K562 (cell line): Measurements from ENCODE around the gene CDR2L. TPM values are rescaled to one million over a fixed set of nuclear protein-coding genes. Genes with fewer than 3 reads are reported as not detected.

Experiments used
- ATAC-seq: fragments of 200-7000 bp; cut with Tn5 transposase; 3 replicates; pipeline ENCODE4 v1.9.1; 2020; ENCODE audit warnings: moderate library complexity
- BruUV-seq: library from RNA; stranded (reverse); fragments of 400-500 nt; replicated peaks from 2 replicates; lab custom pipeline; 2021; lab: Mats Ljungman, UMichigan
- CTCF ChIA-PET: fragments of 300-600 bp; formaldehyde crosslinking; extraction: SDS; loops from one replicate; lab custom pipeline; 2021; ENCODE audit warnings: low intra/inter-chr PET ratio; lab: Yijun Ruan, JAX
- POLR2A ChIA-PET: fragments of 300-600, 350-650 bp; sonication (Branson Sonifier 250); formaldehyde crosslinking; extraction: SDS; loops from one replicate; lab custom pipeline; 2021; ENCODE audit warnings: antibody characterized with exemption, inconsistent platforms; lab: Yijun Ruan, JAX
- DNase-seq, 4 experiments: peaks; one replicate each; pipeline versions ENCODE4 v3.0.0 to v3.0.0-alpha.2; 2011 to 2018; ENCODE audit warnings: low spot score in 3 of 4, mixed read lengths in 3 of 4; ENCODE audit errors: extremely low read depth in 1 of 4
- FAIRE-seq: peaks from 2 replicates; lab custom pipeline; 2011; peaks lifted over from hg19 to GRCh38; lab: Jason Lieb, UNC
- H2AFZ ChIP-seq: 2 replicates; pipeline ENCODE4 v1.6.0; 2011; ENCODE audit warnings: low read depth, low read length, control low read depth, inconsistent platforms
- H3K27ac ChIP-seq: fragments of 200-600 bp; 3 replicates; pipeline ENCODE4 v1.8.0; 2011; ENCODE audit warnings: low read depth, mild to moderate bottlenecking, control low read depth, inconsistent platforms, low read length, moderate library complexity, mixed read lengths; ENCODE audit errors: extremely low read depth
- H3K27me3 ChIP-seq, 2 experiments: fragments of 300-600 bp in 1 of 2; 2 replicates in 1 of 2; 3 replicates in 1 of 2; pipeline versions ENCODE4 v1.6.0 to v1.8.0; 2011; ENCODE audit warnings: inconsistent platforms in 2 of 2, low read length in 2 of 2, mild to moderate bottlenecking in 1 of 2, mixed read lengths in 1 of 2, moderate library complexity in 1 of 2; ENCODE audit not compliant: control insufficient read depth in 2 of 2, insufficient read depth in 2 of 2
- H3K36me3 ChIP-seq: fragments of 300-600 bp; 3 replicates; pipeline ENCODE4 v1.8.0; 2011; ENCODE audit warnings: mild to moderate bottlenecking, low read length, inconsistent platforms; ENCODE audit not compliant: control insufficient read depth, insufficient read depth
- H3K4me1 ChIP-seq, 2 experiments: fragments of 200-600 bp in 1 of 2; replicated peaks in 1 of 2; 2 replicates in 1 of 2; 3 replicates in 1 of 2; pipeline versions ENCODE4 v1.5.1 to v1.8.0; 2011; ENCODE audit warnings: inconsistent platforms in 2 of 2, low read length in 2 of 2, mild to moderate bottlenecking in 1 of 2, mixed read lengths in 1 of 2, moderate library complexity in 1 of 2; ENCODE audit not compliant: control insufficient read depth in 2 of 2, insufficient read depth in 2 of 2
- H3K4me2 ChIP-seq: 2 replicates; pipeline ENCODE4 v1.6.1; 2011; ENCODE audit warnings: low read length, control low read depth, inconsistent platforms, mixed read lengths; ENCODE audit not compliant: insufficient read depth
- H3K4me3 ChIP-seq: fragments of 200-600 bp; sonication (generic), shearing (Covaris generic); 2 replicates; pipeline ENCODE4 v1.5.1; 2016; ENCODE audit warnings: control low read depth, inconsistent platforms
- H3K79me2 ChIP-seq: fragments of 200-600 bp; 3 replicates; pipeline ENCODE4 v1.8.0; 2011; ENCODE audit warnings: low read length, inconsistent platforms; ENCODE audit not compliant: control insufficient read depth, insufficient read depth
- H3K9ac ChIP-seq, 2 experiments: 2 replicates each; pipeline versions ENCODE4 v1.6.0 to v1.6.1; 2011; ENCODE audit warnings: low read depth in 2 of 2, low read length in 2 of 2, control low read depth in 1 of 2, inconsistent platforms in 1 of 2, mild to moderate bottlenecking in 1 of 2, mixed read lengths in 1 of 2; ENCODE audit not compliant: insufficient read depth in 1 of 2
- H3K9me1 ChIP-seq: one replicate; pipeline ENCODE4 v1.6.0; 2011; ENCODE audit warnings: inconsistent platforms, mild to moderate bottlenecking, low read length, moderate library complexity; ENCODE audit not compliant: control insufficient read depth, insufficient read depth
- H3K9me3 ChIP-seq: replicated peaks from 2 replicates; pipeline ENCODE4 v1.5.1; 2011; ENCODE audit warnings: low read depth, low read length, inconsistent platforms; ENCODE audit not compliant: control insufficient read depth, insufficient read depth
- H4K20me1 ChIP-seq: replicated peaks from 2 replicates; pipeline ENCODE4 v1.6.1; 2011; ENCODE audit warnings: low read length, inconsistent platforms, mixed read lengths; ENCODE audit not compliant: control insufficient read depth, insufficient read depth
- CHCHD3 ChIP-seq: fragments of 250-450 bp; sonication (Bioruptor Pico); IDR thresholded peaks from 2 replicates; pipeline ENCODE4 v2.1.2; 2022; ENCODE audit warnings: mild to moderate bottlenecking
- ERF ChIP-seq: fragments of 450-650 bp; formaldehyde crosslinking; IDR thresholded peaks from 2 replicates; pipeline ENCODE4 v1.4.0; 2020; ENCODE audit warnings: mild to moderate bottlenecking, mixed read lengths
- FOXP1 ChIP-seq: sonication (generic); formaldehyde crosslinking; IDR thresholded peaks from 2 replicates; pipeline ENCODE4 v1.8.0; 2022; ENCODE audit warnings: mild to moderate bottlenecking, missing genetic modification reagents
- HNRNPUL1 ChIP-seq: fragments of 200-400 bp; formaldehyde crosslinking; IDR thresholded peaks from 2 replicates; pipeline ENCODE4 v1.6.1; 2017; ENCODE audit warnings: low read length
- JUN ChIP-seq, 2 experiments: sonication (generic) in 1 of 2; formaldehyde crosslinking in 1 of 2; IDR thresholded peaks; 2 replicates each; pipeline versions ENCODE4 v1.6.1 to v1.8.0; 2012 to 2022; ENCODE audit warnings: borderline replicate concordance in 2 of 2, mild to moderate bottlenecking in 2 of 2, improper control_type of control experiment in 1 of 2, low read depth in 1 of 2, low read length in 1 of 2, missing genetic modification reagents in 1 of 2
- KDM5B ChIP-seq: fragments of 200-600 bp; sonication (generic); IDR thresholded peaks from 2 replicates; pipeline ENCODE4 v1.6.1; 2012; ENCODE audit warnings: low read depth, mild to moderate bottlenecking, moderate library complexity, low read length, control low read depth, inconsistent platforms; ENCODE audit not compliant: insufficient replicate concordance
- KLF6 ChIP-seq: fragments of 250-450 bp; sonication (Bioruptor Pico); IDR thresholded peaks from 2 replicates; pipeline ENCODE4 v1.4.0; 2020; ENCODE audit warnings: mild to moderate bottlenecking, moderate library complexity, borderline replicate concordance
- LARP7 ChIP-seq: fragments of 450-650 bp; IDR thresholded peaks from 2 replicates; pipeline ENCODE4 v1.6.1; 2016
- MAFK ChIP-seq: IDR thresholded peaks from 2 replicates; pipeline ENCODE4 v1.6.1; 2011; ENCODE audit warnings: low read length, improper control_type of control experiment
- MCM3 ChIP-seq: fragments of 450-650 bp; IDR thresholded peaks from 2 replicates; pipeline ENCODE4 v1.6.1; 2016
- NR1H2 ChIP-seq: sonication (generic); formaldehyde crosslinking; IDR thresholded peaks from 2 replicates; pipeline ENCODE4 v1.4.0; 2020; ENCODE audit warnings: mild to moderate bottlenecking, missing genetic modification reagents
- POLR3A ChIP-seq: IDR thresholded peaks from 2 replicates; pipeline ENCODE4 v1.6.1; 2011; ENCODE audit warnings: borderline replicate concordance, mild to moderate bottlenecking, moderate library complexity; ENCODE audit not compliant: insufficient read length, insufficient read depth; ENCODE audit errors: extremely low read depth
- RBM15 ChIP-seq: fragments of 200-400 bp; formaldehyde crosslinking; IDR thresholded peaks from 2 replicates; pipeline ENCODE4 v1.6.1; 2018; ENCODE audit warnings: mild to moderate bottlenecking, low read length, moderate library complexity; ENCODE audit not compliant: insufficient read depth
- SMC3 ChIP-seq: conservative IDR thresholded peaks from 2 replicates; pipeline ENCODE4 v1.6.1; 2011; ENCODE audit warnings: low read depth, low read length, improper control_type of control experiment; ENCODE audit not compliant: insufficient read depth
- TAF7 ChIP-seq: fragments of 450-650 bp; IDR thresholded peaks from 2 replicates; pipeline ENCODE4 v1.6.1; 2016; ENCODE audit warnings: missing genetic modification characterization, missing compliant biosample characterization
- ZNF431 ChIP-seq: sonication (generic); formaldehyde crosslinking; IDR thresholded peaks from 2 replicates; pipeline ENCODE4 v1.8.0; 2022; ENCODE audit warnings: mild to moderate bottlenecking, missing genetic modification reagents
- ZNF583 ChIP-seq: fragments of 250-450 bp; sonication (Bioruptor Pico); IDR thresholded peaks from 2 replicates; pipeline ENCODE4 v1.4.0; 2020
- WGBS: fragments of 100-300 bp; shearing (Covaris generic); methylation state at CpG from one replicate; pipeline ENCODE4 v1.1.6; 2016; ENCODE audit warnings: low coverage, mixed read lengths; ENCODE audit not compliant: insufficient coverage; ENCODE audit errors: missing lambda C conversion rate; 5-methylcytosine and 5-hydroxymethylcytosine counted together
- in situ Hi-C: fragments of 300-500 bp; cut with MboI; formaldehyde crosslinking; loops from 4 replicates; pipeline ENCODE4 v1.15.0; 2018; ENCODE audit warnings: inconsistent platforms, mixed read lengths
- intact Hi-C: fragments of 100-400 bp; cut with micrococcal nuclease; formaldehyde crosslinking; loops from 2 replicates; pipeline ENCODE4 v1.14.2; 2022
- polyA plus RNA-seq, 8 experiments: library from polyadenylated mRNA; depleted of rRNA in 4 of 8; stranded (reverse) in 5 of 8; unstranded in 3 of 8; fragments of >200 nt; fragmentation: Nextera tagmentation in 2 of 8; fragmentation: Illumina TruSeq in 1 of 8; extraction: Ambion mirVana in 2 of 8; extraction: Trizol in 1 of 8; gene quantifications; 2 replicates each; pipeline versions ENCODE4 v1.2.1 to v1.2.3, GENCODE V29; 2011 to 2014; ENCODE audit warnings: inconsistent platforms in 1 of 8, missing spikeins in 1 of 8
- total RNA-seq, 7 experiments: library from RNA; depleted of rRNA in 6 of 7; stranded (reverse); fragments of >200 nt in 6 of 7; fragmentation: Illumina TruSeq in 2 of 7; extraction: Trizol in 2 of 7; gene quantifications; 2 replicates each; pipeline versions ENCODE4 v1.2.1 to v1.2.3, GENCODE V29; 2011 to 2021; ENCODE audit warnings: low replicate concordance in 1 of 7
- TF ChIP-seq, protein P1 (sequence below), 2 experiments: fragments of 250-450 bp in 1 of 2; fragments of 450-650 bp in 1 of 2; sonication (Bioruptor Pico) in 1 of 2; IDR thresholded peaks; 2 replicates each; pipeline versions ENCODE4 v1.6.1 to v1.8.0; 2016 to 2021; ENCODE audit warnings: mild to moderate bottlenecking in 2 of 2, moderate library complexity in 2 of 2, missing compliant biosample characterization in 1 of 2, missing genetic modification characterization in 1 of 2
- TF ChIP-seq, protein P2 (sequence below): fragments of 200-800 bp; sonication (Bioruptor generic); IDR thresholded peaks from 2 replicates; pipeline ENCODE4 v1.6.1; 2017; ENCODE audit warnings: missing genetic modification characterization, missing compliant biosample characterization

The CDR2L gene
- total and polyA plus RNA-seq, 9 of the 15 experiments (the other 6 are each of a cell fraction or from before 2014, with no cell fraction given), result 2.7 to 16.0 (median 7.3) TPM

DNA sequence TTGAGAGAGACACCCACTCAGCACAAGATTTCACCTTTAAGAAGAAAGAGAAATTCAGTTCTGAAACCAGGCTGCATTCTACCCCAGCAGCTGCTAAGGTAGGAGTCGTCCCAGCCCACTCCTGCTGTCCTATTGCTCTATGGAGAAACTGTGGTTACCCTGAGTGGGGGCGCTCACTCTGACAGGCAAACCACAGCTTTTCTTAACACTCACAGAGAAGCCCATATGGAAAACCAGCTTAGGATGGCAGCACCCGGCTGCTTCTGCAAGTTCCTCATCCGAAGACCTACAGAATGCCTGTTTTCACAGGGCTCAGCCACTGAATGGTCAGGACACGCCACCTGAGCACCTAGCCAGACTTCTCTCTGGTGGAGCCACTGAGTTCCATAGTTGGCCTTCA lies 51.8 kb downstream of the CDR2L start (continued):
- TF ChIP-seq ZNF431 (CRISPR knock-in tag) (no peak), POLR3A (no peak)

DNA sequence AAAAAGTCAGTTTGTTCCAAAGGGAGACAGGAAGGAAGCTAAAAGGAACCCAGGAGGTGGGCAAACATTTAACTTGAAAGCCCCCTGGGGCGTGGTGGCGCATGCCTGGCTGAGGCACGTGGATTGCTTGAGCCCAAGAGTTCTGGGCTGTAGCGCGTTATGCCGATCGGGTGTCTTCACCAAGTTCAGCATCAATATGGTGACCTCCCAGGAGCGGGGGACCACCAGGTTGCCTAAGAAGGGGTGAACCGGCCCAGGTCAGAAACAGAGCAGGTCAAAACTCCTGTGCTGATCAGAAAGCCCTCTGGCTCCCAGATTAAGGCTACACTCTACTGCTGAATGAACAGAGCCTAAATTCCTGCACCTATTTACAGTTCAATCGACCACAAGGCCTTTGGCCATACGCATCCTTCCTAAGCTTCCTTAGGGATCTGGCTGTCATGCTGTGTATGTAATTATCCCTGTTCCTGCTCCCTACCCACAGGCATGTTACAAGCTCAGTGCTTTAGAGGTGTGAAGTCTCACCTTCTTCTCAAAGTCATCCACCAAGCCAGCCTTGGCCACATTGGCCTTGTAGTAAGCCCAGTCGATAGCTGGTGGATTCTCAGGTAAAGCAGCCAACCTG lies 54.3 kb downstream of the CDR2L start:
- in situ Hi-C loops, result no loop called here
- intact Hi-C loops, result no loop called here
- no TSS peak for BruUV-seq
- TF ChIP-seq MCM3 (no peak), SMC3 (no peak), TAF7 (tag) (no peak), NR1H2 (CRISPR knock-in tag) (no peak), RBM15 (no peak), MAFK (no peak), KDM5B (no peak), CHCHD3 (no peak), JUN (IDR thresholded peaks at IDR 0.05; ENCODE audit: borderline replicate concordance, low read depth, low read length) (no peak), JUN (CRISPR knock-in tag; IDR thresholded peaks at IDR 0.05; ENCODE audit: borderline replicate concordance) (no peak), HNRNPUL1 (no peak), ZNF583 (no peak), KLF6 (CRISPR knock-in tag) (no peak), FOXP1 (CRISPR knock-in tag) (no peak), LARP7 (no peak), ERF (no peak)
- TF ChIP-seq, protein P1, sequence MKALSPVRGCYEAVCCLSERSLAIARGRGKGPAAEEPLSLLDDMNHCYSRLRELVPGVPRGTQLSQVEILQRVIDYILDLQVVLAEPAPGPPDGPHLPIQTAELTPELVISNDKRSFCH (CRISPR knock-in tag; IDR thresholded peaks at IDR 0.05), result no peak
- TF ChIP-seq, protein P1 (tag; IDR thresholded peaks at IDR 0.05), result no peak
- TF ChIP-seq, protein P2, sequence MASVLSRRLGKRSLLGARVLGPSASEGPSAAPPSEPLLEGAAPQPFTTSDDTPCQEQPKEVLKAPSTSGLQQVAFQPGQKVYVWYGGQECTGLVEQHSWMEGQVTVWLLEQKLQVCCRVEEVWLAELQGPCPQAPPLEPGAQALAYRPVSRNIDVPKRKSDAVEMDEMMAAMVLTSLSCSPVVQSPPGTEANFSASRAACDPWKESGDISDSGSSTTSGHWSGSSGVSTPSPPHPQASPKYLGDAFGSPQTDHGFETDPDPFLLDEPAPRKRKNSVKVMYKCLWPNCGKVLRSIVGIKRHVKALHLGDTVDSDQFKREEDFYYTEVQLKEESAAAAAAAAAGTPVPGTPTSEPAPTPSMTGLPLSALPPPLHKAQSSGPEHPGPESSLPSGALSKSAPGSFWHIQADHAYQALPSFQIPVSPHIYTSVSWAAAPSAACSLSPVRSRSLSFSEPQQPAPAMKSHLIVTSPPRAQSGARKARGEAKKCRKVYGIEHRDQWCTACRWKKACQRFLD, result no peak

More for the DNA sequence above, 54.3 kb downstream of the CDR2L start:
- ChIA-PET CTCF (no interaction called here), POLR2A (interaction anchor here (0.6 to 2.5 kb wide), 3 partner anchors 113 to 1716 kb away, joined by 3 to 7 read pairs (median 3); partner anchors contain the start of gene JPT1)
- WGBS, result 93% methylated on average over 12 of the region's 12 CpGs
- H4K20me1 ChIP-seq, result no peaks in the 10 kb centered on the region; the same call in 1 of the 2 replicates
- no peak overlapping the region for H3K27ac ChIP-seq
- H3K4me1 ChIP-seq, result peaks cover 6 to 11% of the 10 kb centered on the region in 2 experiments; a peak in 4 of 5 replicates
- ATAC-seq (no peak), DNase-seq (no peak), FAIRE-seq (no peak)
- peaks cover 20% of the 10 kb centered on the region for H3K79me2 ChIP-seq
- no peaks in the 10 kb centered on the region for H3K27me3 ChIP-seq
- no peak overlapping the region for H3K4me2 ChIP-seq
- H3K36me3 ChIP-seq, result peaks cover 49% of the 10 kb centered on the region
- no peaks in the 10 kb centered on the region for H3K9me3 ChIP-seq
- H3K9ac ChIP-seq, result no peak overlapping the region
- no peak overlapping the region for H2AFZ ChIP-seq
- no peak overlapping the region for H3K4me3 ChIP-seq
- H3K9me1 ChIP-seq, result no peaks in the 10 kb centered on the region
